GM08714 (cell line): ENCODE measurements around the gene GPR137.

ENCODE experiments used
- H3K4me3 ChIP-seq: fragments of 200-500 bp; sonication (Bioruptor generic); 2 replicates; pipeline ENCODE4 v1.5.1; 2014; ENCODE audit warnings: mild to moderate bottlenecking, low read length, inconsistent platforms
- ZNF274 ChIP-seq: IDR thresholded peaks from 2 replicates; pipeline ENCODE4 v1.6.1; 2012; ENCODE audit warnings: mild to moderate bottlenecking, low read depth, low read length

The GPR137 gene

DNA sequence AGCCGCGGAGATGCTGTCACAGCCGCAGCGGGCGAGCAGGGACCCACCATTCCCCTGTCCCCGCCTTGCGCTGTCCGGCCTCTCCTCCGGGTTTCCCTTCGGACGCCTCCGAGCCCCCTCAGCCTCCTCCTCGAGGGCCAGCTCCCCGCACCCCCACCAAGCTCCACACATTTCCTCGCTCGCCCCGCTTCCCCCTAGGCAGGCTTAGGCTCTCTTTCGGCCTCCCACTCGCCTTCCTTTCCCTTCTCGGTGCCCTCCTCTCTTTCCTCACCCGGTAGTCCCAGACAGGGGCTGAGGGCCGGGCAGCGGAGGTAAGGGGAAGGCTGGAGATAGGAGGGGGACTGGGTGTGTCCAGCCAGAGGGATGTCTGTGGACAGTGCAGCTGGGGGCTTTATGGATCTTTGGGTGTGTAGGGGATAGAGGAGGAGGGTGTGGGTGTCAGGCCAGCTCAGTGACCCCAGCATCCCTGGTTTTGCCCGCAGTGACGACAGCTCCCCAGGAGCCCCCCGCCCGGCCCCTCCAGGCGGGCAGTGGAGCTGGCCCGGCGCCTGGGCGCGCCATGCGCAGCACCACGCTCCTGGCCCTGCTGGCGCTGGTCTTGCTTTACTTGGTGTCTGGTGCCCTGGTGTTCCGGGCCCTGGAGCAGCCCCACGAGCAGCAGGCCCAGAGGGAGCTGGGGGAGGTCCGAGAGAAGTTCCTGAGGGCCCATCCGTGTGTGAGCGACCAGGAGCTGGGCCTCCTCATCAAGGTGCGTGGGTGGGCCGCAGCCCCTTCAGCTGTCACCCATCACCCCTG, 7.0 kb downstream of the GPR137 start:
- no peak overlapping the region for H3K4me3 ChIP-seq

DNA sequence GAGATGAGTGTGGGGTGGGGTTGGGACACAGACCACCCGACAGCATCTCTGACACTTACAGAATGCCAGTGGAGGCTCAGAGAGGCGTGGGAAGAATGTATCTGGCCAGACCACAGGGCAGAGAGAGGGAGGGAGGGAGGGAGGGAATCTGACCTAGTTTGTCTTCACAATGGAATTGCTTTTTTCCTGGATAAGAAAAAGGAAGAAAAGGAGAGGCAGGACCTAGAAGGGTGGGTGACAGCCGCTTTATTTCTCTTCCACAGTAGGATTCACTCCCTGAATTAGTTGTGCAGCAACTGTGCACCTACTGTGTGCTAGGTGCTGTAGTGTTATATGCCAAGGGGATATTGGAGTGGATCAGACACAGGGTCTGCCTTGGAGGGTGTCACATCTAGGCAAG, 9.1 kb downstream of the GPR137 start:
- no peak overlapping the region for H3K4me3 ChIP-seq
- no peak for TF ChIP-seq ZNF274

More for the DNA sequence above, 7.0 kb downstream of the GPR137 start:
- no peak for TF ChIP-seq ZNF274

DNA sequence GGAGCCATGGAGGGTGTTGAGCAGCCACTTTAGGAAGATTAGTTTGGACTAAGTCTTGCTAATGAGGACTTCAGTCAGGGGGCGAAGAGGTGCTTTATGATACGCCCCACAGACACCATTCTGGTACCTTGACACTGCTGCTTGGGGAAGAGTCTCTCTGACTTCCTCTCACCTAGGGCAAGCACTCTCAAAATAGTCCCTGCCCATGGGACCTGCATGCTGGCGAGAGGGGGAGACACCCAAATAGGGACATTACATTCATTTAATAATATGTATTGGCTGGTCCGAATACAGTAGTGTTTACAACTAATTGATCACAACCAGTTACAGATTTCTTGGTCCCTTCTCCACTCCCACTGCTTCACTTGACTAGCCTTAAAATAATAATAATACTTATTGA, 10.1 kb downstream of the GPR137 start:
- TF ChIP-seq ZNF274: no peak

DNA sequence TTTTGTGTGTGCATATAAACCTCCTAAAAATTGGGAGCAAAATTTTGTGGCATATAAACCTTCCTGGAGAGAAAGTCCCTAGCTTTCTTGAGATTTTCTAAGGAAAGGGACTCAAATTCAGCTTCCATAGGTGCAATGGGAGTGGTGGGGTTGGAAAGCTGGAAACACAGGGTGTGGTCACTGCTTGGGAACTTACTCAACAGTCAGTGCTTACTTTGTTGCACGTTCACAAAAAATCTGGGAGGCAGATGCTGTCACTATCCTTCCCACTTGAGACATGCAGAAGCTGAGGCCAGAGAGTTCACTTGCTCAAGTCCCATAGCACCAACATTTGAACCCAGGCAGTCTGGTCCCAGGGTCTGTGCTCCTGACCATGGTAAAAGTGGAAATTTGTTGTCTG, 10.6 kb downstream of the GPR137 start:
- no peak overlapping the region for H3K4me3 ChIP-seq
- no peak for TF ChIP-seq ZNF274

More for the DNA sequence above, 10.1 kb downstream of the GPR137 start:
- H3K4me3 ChIP-seq: no peak overlapping the region

DNA sequence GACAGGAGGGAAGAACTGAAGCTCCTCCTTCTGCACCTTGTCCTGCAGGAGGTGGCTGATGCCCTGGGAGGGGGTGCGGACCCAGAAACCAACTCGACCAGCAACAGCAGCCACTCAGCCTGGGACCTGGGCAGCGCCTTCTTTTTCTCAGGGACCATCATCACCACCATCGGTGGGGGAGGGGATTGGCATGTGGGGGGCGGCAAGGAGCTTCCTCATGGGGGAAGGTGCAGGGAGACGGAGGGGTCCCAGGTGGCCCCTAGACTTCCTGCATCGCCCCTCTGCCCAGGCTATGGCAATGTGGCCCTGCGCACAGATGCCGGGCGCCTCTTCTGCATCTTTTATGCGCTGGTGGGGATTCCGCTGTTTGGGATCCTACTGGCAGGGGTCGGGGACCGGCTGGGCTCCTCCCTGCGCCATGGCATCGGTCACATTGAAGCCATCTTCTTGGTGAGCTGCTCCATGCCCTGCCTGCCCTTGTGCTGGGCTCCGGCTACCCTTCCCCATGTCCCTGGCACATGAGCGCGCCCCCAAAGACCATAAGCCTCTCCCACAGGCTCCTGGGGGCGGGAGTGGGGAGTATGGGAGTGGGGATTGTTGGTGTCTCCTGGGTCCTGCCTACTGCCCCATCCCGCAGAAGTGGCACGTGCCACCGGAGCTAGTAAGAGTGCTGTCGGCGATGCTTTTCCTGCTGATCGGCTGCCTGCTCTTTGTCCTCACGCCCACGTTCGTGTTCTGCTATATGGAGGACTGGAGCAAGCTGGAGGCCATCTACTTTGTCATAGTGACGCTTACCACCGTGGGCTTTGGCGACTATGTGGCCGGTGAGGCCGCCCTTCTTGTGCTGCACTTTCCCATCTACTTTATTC, 11.4 kb downstream of the GPR137 start:
- H3K4me3 ChIP-seq: no peak overlapping the region
- TF ChIP-seq ZNF274: no peak

DNA sequence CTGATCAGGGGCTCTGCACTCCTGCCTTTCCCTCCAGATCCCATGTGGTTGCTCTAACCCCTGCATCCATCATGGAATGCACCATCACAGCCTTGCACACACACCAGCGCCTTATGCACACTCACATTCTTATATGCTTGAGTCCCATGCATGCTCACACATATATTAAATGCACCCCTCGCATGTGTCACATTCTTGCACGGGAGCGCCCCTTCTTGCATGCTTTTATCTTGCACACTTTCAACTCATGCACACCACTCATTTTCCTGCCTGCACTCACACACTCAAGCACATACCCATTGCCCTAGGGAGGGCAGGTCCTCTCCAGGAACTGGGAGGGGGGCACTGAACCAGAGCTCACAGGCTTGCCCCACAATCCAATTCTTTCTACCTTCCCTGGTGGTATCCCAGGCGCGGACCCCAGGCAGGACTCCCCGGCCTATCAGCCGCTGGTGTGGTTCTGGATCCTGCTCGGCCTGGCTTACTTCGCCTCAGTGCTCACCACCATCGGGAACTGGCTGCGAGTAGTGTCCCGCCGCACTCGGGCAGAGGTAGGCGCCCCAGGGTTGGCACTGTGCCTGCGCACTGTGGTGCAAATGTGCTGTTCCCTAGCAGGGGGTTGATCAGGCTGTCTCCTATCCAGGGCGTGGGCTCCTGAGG, 12.2 kb downstream of the GPR137 start:
- H3K4me3 ChIP-seq: no peak overlapping the region
- no peak for TF ChIP-seq ZNF274

DNA sequence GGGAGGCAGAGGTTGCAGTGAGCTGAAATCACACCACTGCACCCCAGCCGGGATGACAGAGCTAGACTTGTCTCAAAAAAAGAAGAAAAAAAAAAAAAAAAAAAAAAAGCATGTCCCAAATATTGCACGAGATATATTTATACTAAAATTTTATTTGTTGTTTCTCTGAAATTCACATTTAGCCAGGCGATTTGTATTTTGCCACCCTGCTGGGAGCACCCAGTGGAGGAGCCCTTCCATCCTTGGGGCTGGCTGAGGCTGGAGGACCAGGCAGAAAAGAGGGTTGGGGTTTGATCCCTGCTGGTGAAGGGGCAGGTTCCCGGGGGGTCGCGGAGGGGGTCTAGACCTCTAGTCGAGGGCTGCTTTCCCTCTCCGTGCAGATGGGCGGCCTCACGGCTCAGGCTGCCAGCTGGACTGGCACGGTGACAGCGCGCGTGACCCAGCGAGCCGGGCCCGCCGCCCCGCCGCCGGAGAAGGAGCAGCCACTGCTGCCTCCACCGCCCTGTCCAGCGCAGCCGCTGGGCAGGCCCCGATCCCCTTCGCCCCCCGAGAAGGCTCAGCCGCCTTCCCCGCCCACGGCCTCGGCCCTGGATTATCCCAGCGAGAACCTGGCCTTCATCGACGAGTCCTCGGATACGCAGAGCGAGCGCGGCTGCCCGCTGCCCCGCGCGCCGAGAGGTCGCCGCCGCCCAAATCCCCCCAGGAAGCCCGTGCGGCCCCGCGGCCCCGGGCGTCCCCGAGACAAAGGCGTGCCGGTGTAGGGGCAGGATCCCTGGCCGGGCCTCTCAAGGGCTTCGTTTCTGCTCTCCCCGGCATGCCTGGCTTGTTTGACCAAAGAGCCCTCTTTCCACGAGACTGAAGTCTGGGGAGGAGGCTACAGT, 13.6 kb downstream of the GPR137 start:
- no peak overlapping the region for H3K4me3 ChIP-seq

DNA sequence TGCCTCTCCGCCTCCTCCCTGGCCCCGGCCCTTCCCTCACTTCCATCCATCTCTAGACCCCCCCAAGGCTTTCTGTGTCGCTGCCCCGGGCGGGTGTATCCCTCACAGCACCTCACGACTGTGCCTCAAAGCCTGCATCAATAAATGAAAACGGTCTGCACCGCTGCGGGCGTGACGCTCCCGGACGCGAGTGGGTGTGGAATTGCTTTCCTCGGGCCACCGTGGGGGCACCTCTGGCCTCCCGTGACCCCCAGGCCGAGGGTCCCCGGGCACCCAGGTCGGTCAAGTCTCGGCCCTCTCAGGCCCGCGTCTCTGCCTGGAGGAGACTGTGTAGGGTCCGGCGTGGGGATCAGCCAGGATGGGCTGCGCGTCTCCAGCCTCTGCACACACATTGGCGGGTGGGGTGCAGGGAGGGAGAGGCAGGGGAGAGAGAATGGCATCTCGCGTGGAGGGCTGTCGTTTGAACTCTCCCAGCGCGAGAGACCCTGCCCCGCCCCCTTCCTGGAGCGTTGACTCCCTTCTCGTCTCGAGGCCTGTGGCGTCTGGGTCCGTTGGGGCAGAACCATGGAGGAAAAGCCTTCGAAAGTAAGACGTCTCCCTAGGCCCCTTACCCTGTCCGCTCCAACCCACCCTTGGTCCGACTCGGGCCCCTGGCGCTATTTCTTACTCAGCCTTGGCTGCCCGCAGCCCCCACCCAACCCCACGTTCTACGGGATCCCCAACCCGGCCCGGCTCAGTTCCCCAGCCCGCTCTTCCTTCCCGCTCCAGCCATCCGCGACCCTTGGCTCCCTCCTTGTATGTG, 14.4 kb downstream of the GPR137 start, which contains the start of gene CATSPERZ:
Gene CATSPERZ (plus strand): TSS at position 512 of the 802 bp plus-strand sequence. CDS start 53 bp downstream, at position 565.
- no peak for TF ChIP-seq ZNF274
- no peak within 1 kb of the TSS; the same call in 1 of the 2 replicates for H3K4me3 ChIP-seq

More for the DNA sequence above, 13.6 kb downstream of the GPR137 start:
- no peak for TF ChIP-seq ZNF274

DNA sequence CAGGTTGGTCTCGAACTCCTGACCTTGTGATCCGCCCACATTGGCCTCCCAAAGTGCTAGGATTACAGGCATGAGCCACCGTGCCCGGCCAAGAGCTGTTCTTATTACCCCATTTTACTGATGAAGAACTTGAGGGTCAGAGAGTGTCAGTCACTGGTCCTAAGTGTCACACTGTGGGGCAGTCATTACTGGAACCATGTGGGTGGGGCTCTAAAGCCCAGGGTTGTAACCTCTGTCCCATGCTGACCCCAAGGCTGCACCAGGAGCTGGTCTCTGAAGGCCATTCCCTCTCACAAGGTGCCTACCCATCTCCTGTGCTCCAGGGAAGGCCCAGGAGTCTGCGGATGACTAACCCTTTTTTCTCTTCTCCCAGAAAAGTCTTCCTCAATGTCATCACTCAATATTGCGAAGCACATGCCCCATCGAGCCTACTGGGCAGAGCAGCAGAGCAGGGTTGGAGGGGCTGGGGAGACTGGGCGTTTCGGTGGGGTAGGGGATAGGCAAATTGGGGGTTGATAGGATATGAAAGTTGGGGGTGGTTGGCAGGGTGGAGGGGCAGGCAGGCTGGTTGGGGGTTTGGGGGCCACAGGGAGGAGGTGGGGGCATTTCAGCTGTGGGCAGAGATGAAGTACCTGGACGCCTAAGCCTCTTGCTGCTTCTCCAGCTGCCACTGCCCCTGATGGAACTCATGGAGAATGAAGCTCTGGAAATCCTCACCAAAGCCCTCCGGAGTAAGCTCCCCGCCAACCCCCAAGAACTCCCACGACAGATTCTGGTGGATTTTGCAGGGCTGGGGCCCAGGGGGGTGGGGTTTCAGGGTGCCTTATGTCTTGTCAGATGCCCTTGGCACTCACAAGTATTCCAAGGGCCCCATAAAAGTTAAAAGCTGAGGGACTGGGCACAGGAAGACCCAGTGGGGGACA, 17.7 kb downstream of the GPR137 start:
- TF ChIP-seq ZNF274: no peak
- H3K4me3 ChIP-seq: peak overlapping the region; percentile 79; the same call in 1 of the 2 replicates

DNA sequence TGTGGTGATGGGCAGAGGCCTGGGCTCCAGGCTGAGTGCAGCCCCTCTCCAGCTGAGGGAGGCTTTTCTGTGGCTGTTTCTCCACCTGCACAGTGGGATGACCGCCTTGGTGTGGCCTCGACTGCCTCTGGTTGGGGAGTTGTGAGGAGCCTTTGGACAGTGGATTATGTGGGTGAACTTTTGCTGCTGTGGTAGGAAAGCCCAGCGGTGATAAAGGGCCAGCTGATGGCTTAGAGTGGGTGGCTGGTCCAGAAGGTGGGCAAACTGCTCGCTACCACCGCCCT, 18.3 kb downstream of the GPR137 start:
- no peak for TF ChIP-seq ZNF274
- peak overlapping the region; percentile 79; the same call in 1 of the 2 replicates for H3K4me3 ChIP-seq

DNA sequence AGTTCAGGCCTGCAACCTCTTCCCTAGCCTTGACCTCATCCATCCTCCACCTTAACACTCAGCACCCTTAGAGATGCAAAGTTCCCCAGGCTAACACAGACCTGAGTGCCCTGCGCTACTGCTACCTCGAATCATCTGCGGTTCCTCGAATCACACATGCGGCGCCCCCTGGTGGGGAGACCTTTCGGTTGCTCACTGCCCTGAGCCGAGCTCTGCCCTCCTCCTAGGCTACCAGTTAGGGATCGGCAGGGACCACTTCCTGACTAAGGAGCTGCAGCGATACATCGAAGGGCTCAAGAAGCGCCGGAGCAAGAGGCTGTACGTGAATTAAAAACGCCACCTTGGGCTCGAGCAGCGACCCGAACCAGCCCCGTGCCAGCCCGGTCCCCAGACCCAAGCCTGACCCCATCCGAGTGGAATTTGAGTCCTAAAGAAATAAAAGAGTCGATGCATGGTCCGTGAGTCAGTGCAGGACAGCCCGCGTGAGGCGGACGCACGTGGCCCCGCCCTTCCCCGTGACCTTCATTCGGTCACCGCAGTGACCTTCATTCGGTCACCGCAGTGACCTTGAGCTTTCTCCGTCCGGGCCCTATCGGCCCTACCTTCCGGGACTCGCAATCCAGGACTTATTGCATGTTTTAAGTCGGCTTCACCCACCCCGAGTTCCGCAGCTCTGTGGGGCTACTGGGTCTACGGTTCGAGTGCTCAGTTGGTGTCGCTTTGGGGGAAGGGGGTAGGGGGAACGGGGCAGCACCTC, 18.8 kb downstream of the GPR137 start:
- TF ChIP-seq ZNF274: no peak
- peak overlapping the region; percentile 79 for H3K4me3 ChIP-seq
